Measurements from ENCODE around the gene MOV10.
"Not testable (repeated sequence)": the region's sequence is repeated elsewhere in the genome, so short reads cannot be mapped to it uniquely, and the experiment has no call there.

Gene MOV10

GRCh38 chr1:112714313-112715263, 40.1 kb downstream of the MOV10 start:
- peak; percentile 57 for DNase-seq

- DNase-seq = peak; percentile 93
Observed at GRCh38 chr1:112715264-112716053, 41.0 kb downstream of the MOV10 start, which contains the start of gene PPM1J. PPM1J (minus strand) TSS chr1:112715332; CDS start chr1:112715301, 31 bp downstream.

- peak; percentile 92 for DNase-seq
Observed at GRCh38 chr1:112716133-112716720, 41.8 kb downstream of the MOV10 start.

GRCh38 chr1:112717263-112717873, 42.9 kb downstream of the MOV10 start:
- peak; percentile 22 for DNase-seq

GRCh38 chr1:112718691-112719418, 44.4 kb downstream of the MOV10 start:
- peak; percentile 78 for DNase-seq

GRCh38 chr1:112719706-112720105, 45.2 kb downstream of the MOV10 start:
- no peak for DNase-seq

GRCh38 chr1:112720800-112721199, 46.3 kb downstream of the MOV10 start:
- no peak for DNase-seq

GRCh38 chr1:112721294-112721693, 46.8 kb downstream of the MOV10 start:
- not testable (repeated sequence) for DNase-seq

GRCh38 chr1:112721966-112722524, 47.6 kb downstream of the MOV10 start:
- DNase-seq = peak; percentile 29

GRCh38 chr1:112722601-112723510, 48.4 kb downstream of the MOV10 start:
- peak; percentile 61 for DNase-seq

GRCh38 chr1:112723511-112723839, 49.0 kb downstream of the MOV10 start:
- no peak for DNase-seq

GRCh38 chr1:112724240-112724639, 49.8 kb downstream of the MOV10 start:
- not testable (repeated sequence) for DNase-seq

- no peak for DNase-seq
Observed at GRCh38 chr1:112727716-112728115, 53.3 kb downstream of the MOV10 start.

- DNase-seq = not testable (repeated sequence)
Observed at GRCh38 chr1:112728306-112728971, 54.0 kb downstream of the MOV10 start.

GRCh38 chr1:112729011-112729410, 54.6 kb downstream of the MOV10 start:
- DNase-seq = not testable (repeated sequence)

- no peak for DNase-seq
Observed at GRCh38 chr1:112729909-112730308, 55.5 kb downstream of the MOV10 start.

- DNase-seq = no peak
Observed at GRCh38 chr1:112731451-112731850, 57.0 kb downstream of the MOV10 start.

- DNase-seq = no peak
Observed at GRCh38 chr1:112735752-112736151, 61.3 kb downstream of the MOV10 start.

- DNase-seq = no peak
Observed at GRCh38 chr1:112737573-112737972, 63.1 kb downstream of the MOV10 start.
